OCI-LY7 (cell line): ENCODE data around the gene RTN4IP1.

Experiments used
- EZH2phosphoT487 ChIP-seq: fragments of 200-600 bp; sonication (generic); IDR thresholded peaks from 2 replicates; pipeline ENCODE4 v1.6.1; 2018; ENCODE audit warnings: low read depth, borderline replicate concordance, mild to moderate bottlenecking, mixed run types, antibody characterized with exemption, low read length, moderate library complexity, mixed read lengths
- TF ChIP-seq, protein P1 (sequence below): fragments of 200-600 bp; sonication (generic); conservative IDR thresholded peaks from 2 replicates; pipeline ENCODE4 v1.5.1; 2014; ENCODE audit warnings: mild to moderate bottlenecking, antibody characterized with exemption, low read length, moderate library complexity, mixed read lengths

DNA sequence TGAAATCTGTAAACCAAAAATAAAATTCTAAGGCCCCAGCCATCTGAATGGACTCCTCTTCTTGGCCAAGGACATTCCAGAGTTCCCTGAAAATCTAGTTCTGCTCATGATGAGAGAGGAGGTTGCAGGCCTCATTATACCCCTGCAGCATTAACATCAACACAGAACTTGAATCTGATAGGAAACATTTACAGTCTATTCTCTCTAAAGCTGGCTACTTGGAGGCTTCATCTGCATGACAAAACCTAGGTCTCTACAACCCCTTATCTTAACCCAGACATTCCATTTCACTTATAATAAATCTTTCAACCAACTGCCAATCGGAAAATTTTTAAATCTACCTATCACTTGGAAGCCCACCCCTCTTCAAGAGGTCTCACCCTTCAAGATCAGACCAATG lies 15.7 kb downstream of the RTN4IP1 start:
- TF ChIP-seq, protein P1, sequence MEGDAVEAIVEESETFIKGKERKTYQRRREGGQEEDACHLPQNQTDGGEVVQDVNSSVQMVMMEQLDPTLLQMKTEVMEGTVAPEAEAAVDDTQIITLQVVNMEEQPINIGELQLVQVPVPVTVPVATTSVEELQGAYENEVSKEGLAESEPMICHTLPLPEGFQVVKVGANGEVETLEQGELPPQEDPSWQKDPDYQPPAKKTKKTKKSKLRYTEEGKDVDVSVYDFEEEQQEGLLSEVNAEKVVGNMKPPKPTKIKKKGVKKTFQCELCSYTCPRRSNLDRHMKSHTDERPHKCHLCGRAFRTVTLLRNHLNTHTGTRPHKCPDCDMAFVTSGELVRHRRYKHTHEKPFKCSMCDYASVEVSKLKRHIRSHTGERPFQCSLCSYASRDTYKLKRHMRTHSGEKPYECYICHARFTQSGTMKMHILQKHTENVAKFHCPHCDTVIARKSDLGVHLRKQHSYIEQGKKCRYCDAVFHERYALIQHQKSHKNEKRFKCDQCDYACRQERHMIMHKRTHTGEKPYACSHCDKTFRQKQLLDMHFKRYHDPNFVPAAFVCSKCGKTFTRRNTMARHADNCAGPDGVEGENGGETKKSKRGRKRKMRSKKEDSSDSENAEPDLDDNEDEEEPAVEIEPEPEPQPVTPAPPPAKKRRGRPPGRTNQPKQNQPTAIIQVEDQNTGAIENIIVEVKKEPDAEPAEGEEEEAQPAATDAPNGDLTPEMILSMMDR = no peak
- no peak for TF ChIP-seq EZH2phosphoT487
